Duodenal mucosa (tissue), 2 donors: ENCODE results near the gene DNAJB12.
"Not testable (repeated sequence)": the region's sequence is repeated elsewhere in the genome, so short reads cannot be mapped to it uniquely, and the experiment has no call there.

ENCODE experiments used
- H3K27ac ChIP-seq: one replicate; pipeline ENCODE4 v1.7.0; 2013; ENCODE audit warnings: low read depth, low read length
- H3K27me3 ChIP-seq, 2 donors: one replicate each; pipeline ENCODE4 v1.7.0; 2013; ENCODE audit warnings: low read length in 2 of 2, control low read depth in 1 of 2; ENCODE audit not compliant: insufficient read depth in 2 of 2, control insufficient read depth in 1 of 2
- H3K36me3 ChIP-seq, 2 donors: one replicate each; pipeline ENCODE4 v1.7.0; 2013; ENCODE audit warnings: low read length in 2 of 2, control low read depth in 1 of 2; ENCODE audit not compliant: insufficient read depth in 2 of 2, control insufficient read depth in 1 of 2
- H3K4me1 ChIP-seq, 2 donors: one replicate each; pipeline ENCODE4 v1.7.0; 2013; ENCODE audit warnings: low read length in 2 of 2, control low read depth in 1 of 2; ENCODE audit not compliant: insufficient read depth in 2 of 2, control insufficient read depth in 1 of 2
- H3K4me3 ChIP-seq, 2 donors: one replicate each; pipeline ENCODE4 v1.7.0; 2013; ENCODE audit warnings: low read length in 2 of 2, low read depth in 1 of 2
- H3K9ac ChIP-seq, 2 donors: one replicate each; pipeline ENCODE4 v1.7.0; 2013; ENCODE audit warnings: low read length in 2 of 2, low read depth in 1 of 2
- H3K9me3 ChIP-seq, 2 donors: one replicate each; pipeline ENCODE4 v1.7.0; 2013; ENCODE audit warnings: low read length in 2 of 2, control low read depth in 1 of 2; ENCODE audit not compliant: control insufficient read depth in 1 of 2

DNAJB12 gene

GRCh38 chr10:72332423-72333111 is 22.2 kb downstream of the DNAJB12 start:
- H3K4me3 ChIP-seq = no peak overlapping the region
- H3K9ac ChIP-seq = peak overlapping the region in 1 of 2 donors; percentile 35

GRCh38 chr10:72331575-72332422 is 22.9 kb downstream of the DNAJB12 start:
- H3K4me1 ChIP-seq = peaks cover 68% of the 10 kb centered on the region in 2 donors
- H3K9me3 ChIP-seq = no peaks in the 10 kb centered on the region
- H3K36me3 ChIP-seq = peaks cover 18 to 19% of the 10 kb centered on the region in 2 donors
- no peaks in the 10 kb centered on the region for H3K27me3 ChIP-seq
- peak overlapping the region; percentile 1 to 61 for H3K9ac ChIP-seq
- H3K4me3 ChIP-seq = peak overlapping the region; percentile 0 to 30
- H3K27ac ChIP-seq = peak overlapping the region; percentile 75

More at GRCh38 chr10:72332423-72333111, 22.2 kb downstream of the DNAJB12 start:
- Histone ChIP-seq H3K27ac (peak overlapping the region; percentile 30), H3K9me3 (no peaks in the 10 kb centered on the region), H3K4me1 (peaks cover 71 to 73% of the 10 kb centered on the region in 2 donors), H3K36me3 (peaks cover 20 to 25% of the 10 kb centered on the region in 2 donors), H3K27me3 (no peaks in the 10 kb centered on the region)

- peaks cover 53 to 54% of the 10 kb centered on the region in 2 donors for H3K4me1 ChIP-seq
These were observed 24.7 kb downstream of the DNAJB12 start for GRCh38 chr10:72330069-72330426.

GRCh38 chr10:72329290-72330068 is 25.2 kb downstream of the DNAJB12 start:
- H3K4me3 ChIP-seq = no peak overlapping the region
- H3K27me3 ChIP-seq = no peaks in the 10 kb centered on the region
- peaks cover 0 to 6% of the 10 kb centered on the region in 2 donors for H3K36me3 ChIP-seq
- H3K4me1 ChIP-seq = peaks cover 55 to 56% of the 10 kb centered on the region in 2 donors
- no peak overlapping the region for H3K27ac ChIP-seq
- H3K9me3 ChIP-seq = no peaks in the 10 kb centered on the region
- no peak overlapping the region for H3K9ac ChIP-seq

More at GRCh38 chr10:72330069-72330426, 24.7 kb downstream of the DNAJB12 start:
- Histone ChIP-seq H3K9me3 (no peaks in the 10 kb centered on the region), H3K27ac (no peak overlapping the region), H3K36me3 (peaks cover 6 to 7% of the 10 kb centered on the region in 2 donors), H3K4me3 (no peak overlapping the region), H3K27me3 (no peaks in the 10 kb centered on the region), H3K9ac (no peak overlapping the region)

GRCh38 chr10:72328829-72329204 is 25.9 kb downstream of the DNAJB12 start:
- H3K36me3 ChIP-seq = peaks cover 0 to 3% of the 10 kb centered on the region in 2 donors
- peak overlapping the region in 1 of 2 donors; percentile 47 for H3K9ac ChIP-seq
- H3K4me1 ChIP-seq = peaks cover 50 to 52% of the 10 kb centered on the region in 2 donors
- H3K9me3 ChIP-seq = no peaks in the 10 kb centered on the region
- no peaks in the 10 kb centered on the region for H3K27me3 ChIP-seq
- no peak overlapping the region for H3K4me3 ChIP-seq
- no peak overlapping the region for H3K27ac ChIP-seq

GRCh38 chr10:72328045-72328828 is 26.5 kb downstream of the DNAJB12 start:
- peak overlapping the region in 1 of 2 donors; percentile 47 for H3K9ac ChIP-seq
- H3K9me3 ChIP-seq = no peaks in the 10 kb centered on the region
- no peaks in the 10 kb centered on the region for H3K27me3 ChIP-seq
- no peak overlapping the region for H3K27ac ChIP-seq
- peaks cover 0 to under 1% of the 10 kb centered on the region in 2 donors for H3K36me3 ChIP-seq
- peaks cover 48 to 50% of the 10 kb centered on the region in 2 donors for H3K4me1 ChIP-seq
- H3K4me3 ChIP-seq = no peak overlapping the region

GRCh38 chr10:72326665-72327603 is 27.8 kb downstream of the DNAJB12 start:
- not testable (repeated sequence) for H3K9me3 ChIP-seq, H3K27ac ChIP-seq, H3K9ac ChIP-seq, H3K36me3 ChIP-seq, H3K4me3 ChIP-seq, H3K27me3 ChIP-seq
- peaks cover 39 to 50% of the 10 kb centered on the region in 2 donors for H3K4me1 ChIP-seq

- H3K27me3 ChIP-seq, H3K36me3 ChIP-seq, H3K9ac ChIP-seq, H3K4me3 ChIP-seq, H3K9me3 ChIP-seq: not testable (repeated sequence)
- H3K27ac ChIP-seq = peak overlapping the region; percentile 32
- H3K4me1 ChIP-seq = peaks cover 37 to 50% of the 10 kb centered on the region in 2 donors
These were observed 29.2 kb downstream of the DNAJB12 start for GRCh38 chr10:72325243-72326175.
